Liver (tissue), 3 donors: ENCODE results near the gene ZNF718.
"Not testable (repeated sequence)": the region's sequence is repeated elsewhere in the genome, so short reads cannot be mapped to it uniquely, and the experiment has no call there.

ENCODE experiments used
- EGR1 ChIP-seq, 2 donors: IDR thresholded peaks; 2 replicates each; pipeline ENCODE4 v1.6.1; 2016 to 2018; ENCODE audit warnings: antibody characterized with exemption in 2 of 2, low read depth in 2 of 2
- GABPA ChIP-seq, 2 donors: IDR thresholded peaks in 1 of 2; conservative IDR thresholded peaks in 1 of 2; 2 replicates each; pipeline ENCODE4 v1.6.1; 2016; ENCODE audit warnings: antibody characterized with exemption in 2 of 2, mild to moderate bottlenecking in 1 of 2, moderate library complexity in 1 of 2
- HNF4A ChIP-seq, 2 donors: conservative IDR thresholded peaks; 2 replicates each; pipeline ENCODE4 v1.6.1; 2016; ENCODE audit warnings: antibody characterized with exemption in 2 of 2, mild to moderate bottlenecking in 2 of 2
- RXRA ChIP-seq, 2 donors: IDR thresholded peaks; 2 replicates each; pipeline ENCODE4 v1.6.1; 2017 to 2018; ENCODE audit warnings: antibody characterized with exemption in 2 of 2, mild to moderate bottlenecking in 1 of 2
- TAF1 ChIP-seq: conservative IDR thresholded peaks from 2 replicates; pipeline ENCODE4 v1.6.1; 2016; ENCODE audit warnings: antibody characterized with exemption, mild to moderate bottlenecking
- YY1 ChIP-seq: IDR thresholded peaks from 2 replicates; pipeline ENCODE4 v1.6.1; 2016; ENCODE audit warnings: antibody characterized with exemption, mild to moderate bottlenecking
- TF ChIP-seq, protein P1 (sequence below): fragments of 150-350 bp; IDR thresholded peaks from 2 replicates; pipeline ENCODE4 v1.5.1; 2017; ENCODE audit warnings: improper control_type of control experiment, low read depth, low read length; ENCODE audit not compliant: missing input control
- TF ChIP-seq, protein P2 (sequence below): IDR thresholded peaks from 2 replicates; pipeline ENCODE4 v1.6.1; 2016; ENCODE audit warnings: antibody characterized with exemption, mild to moderate bottlenecking
- donor health status: healthy.
- donor health status: healthy.

DNA sequence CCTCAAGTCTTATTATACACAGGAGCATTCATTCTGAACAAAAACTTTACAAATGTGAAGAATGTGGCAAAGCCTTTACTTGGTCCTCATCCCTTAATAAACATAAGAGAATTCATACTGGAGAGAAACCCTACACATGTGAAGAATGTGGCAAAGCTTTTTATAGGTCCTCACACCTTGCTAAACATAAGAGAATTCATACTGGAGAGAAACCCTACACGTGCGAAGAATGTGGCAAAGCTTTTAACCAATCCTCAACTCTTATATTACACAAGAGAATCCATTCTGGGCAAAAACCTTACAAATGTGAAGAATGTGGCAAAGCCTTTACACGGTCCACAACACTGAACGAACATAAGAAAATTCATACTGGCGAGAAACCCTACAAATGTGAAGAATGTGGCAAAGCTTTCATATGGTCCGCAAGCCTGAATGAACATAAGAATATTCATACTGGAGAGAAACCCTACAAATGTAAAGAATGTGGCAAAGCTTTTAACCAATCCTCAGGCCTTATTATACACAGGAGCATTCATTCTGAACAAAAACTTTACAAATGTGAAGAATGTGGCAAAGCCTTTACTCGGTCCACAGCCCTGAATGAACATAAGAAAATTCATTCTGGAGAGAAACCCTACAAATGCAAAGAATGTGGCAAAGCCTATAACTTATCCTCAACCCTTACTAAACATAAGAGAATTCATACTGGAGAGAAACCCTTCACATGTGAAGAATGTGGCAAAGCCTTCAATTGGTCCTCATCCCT lies 37.6 kb upstream of the ZNF718 start:
- TF ChIP-seq, protein P1, sequence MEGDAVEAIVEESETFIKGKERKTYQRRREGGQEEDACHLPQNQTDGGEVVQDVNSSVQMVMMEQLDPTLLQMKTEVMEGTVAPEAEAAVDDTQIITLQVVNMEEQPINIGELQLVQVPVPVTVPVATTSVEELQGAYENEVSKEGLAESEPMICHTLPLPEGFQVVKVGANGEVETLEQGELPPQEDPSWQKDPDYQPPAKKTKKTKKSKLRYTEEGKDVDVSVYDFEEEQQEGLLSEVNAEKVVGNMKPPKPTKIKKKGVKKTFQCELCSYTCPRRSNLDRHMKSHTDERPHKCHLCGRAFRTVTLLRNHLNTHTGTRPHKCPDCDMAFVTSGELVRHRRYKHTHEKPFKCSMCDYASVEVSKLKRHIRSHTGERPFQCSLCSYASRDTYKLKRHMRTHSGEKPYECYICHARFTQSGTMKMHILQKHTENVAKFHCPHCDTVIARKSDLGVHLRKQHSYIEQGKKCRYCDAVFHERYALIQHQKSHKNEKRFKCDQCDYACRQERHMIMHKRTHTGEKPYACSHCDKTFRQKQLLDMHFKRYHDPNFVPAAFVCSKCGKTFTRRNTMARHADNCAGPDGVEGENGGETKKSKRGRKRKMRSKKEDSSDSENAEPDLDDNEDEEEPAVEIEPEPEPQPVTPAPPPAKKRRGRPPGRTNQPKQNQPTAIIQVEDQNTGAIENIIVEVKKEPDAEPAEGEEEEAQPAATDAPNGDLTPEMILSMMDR: not testable (repeated sequence)
- TF ChIP-seq GABPA (IDR thresholded peaks at IDR 0.05 in 1 of 2, conservative IDR thresholded peaks at IDR 0.05 in 1 of 2); TAF1; EGR1 (IDR thresholded peaks at IDR 0.05; ENCODE audit: low read depth in 2 of 2); YY1; HNF4A (conservative IDR thresholded peaks at IDR 0.05); RXRA (IDR thresholded peaks at IDR 0.05): not testable (repeated sequence)
- TF ChIP-seq, protein P2, sequence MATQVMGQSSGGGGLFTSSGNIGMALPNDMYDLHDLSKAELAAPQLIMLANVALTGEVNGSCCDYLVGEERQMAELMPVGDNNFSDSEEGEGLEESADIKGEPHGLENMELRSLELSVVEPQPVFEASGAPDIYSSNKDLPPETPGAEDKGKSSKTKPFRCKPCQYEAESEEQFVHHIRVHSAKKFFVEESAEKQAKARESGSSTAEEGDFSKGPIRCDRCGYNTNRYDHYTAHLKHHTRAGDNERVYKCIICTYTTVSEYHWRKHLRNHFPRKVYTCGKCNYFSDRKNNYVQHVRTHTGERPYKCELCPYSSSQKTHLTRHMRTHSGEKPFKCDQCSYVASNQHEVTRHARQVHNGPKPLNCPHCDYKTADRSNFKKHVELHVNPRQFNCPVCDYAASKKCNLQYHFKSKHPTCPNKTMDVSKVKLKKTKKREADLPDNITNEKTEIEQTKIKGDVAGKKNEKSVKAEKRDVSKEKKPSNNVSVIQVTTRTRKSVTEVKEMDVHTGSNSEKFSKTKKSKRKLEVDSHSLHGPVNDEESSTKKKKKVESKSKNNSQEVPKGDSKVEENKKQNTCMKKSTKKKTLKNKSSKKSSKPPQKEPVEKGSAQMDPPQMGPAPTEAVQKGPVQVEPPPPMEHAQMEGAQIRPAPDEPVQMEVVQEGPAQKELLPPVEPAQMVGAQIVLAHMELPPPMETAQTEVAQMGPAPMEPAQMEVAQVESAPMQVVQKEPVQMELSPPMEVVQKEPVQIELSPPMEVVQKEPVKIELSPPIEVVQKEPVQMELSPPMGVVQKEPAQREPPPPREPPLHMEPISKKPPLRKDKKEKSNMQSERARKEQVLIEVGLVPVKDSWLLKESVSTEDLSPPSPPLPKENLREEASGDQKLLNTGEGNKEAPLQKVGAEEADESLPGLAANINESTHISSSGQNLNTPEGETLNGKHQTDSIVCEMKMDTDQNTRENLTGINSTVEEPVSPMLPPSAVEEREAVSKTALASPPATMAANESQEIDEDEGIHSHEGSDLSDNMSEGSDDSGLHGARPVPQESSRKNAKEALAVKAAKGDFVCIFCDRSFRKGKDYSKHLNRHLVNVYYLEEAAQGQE: not testable (repeated sequence)
